ENCODE results near the gene DCK. TPM values are rescaled to one million over a fixed set of nuclear protein-coding genes. Genes with fewer than 3 reads are reported as not detected.

DCK gene
- total RNA-seq, 1 experiment from 2014 or later: 13.7 TPM

DNA sequence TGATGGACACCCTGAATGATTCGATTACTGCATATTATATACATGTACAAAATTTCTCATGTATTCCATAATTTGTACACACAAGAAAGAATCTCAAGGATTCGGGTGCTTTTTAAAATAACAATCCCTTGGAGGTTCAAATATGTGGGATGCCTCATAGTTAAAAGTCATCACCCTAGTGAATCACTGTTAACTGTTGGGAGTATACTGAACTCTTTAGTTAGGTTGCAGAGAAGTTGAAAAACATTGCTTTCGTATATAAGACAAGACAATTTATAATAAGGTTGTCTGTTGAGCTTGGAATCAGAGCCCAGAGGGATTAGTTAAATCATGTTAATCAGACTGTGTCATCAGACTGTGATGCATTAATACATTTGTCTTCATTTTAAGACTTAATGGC is 15.6 kb downstream of the DCK start:
- Histone ChIP-seq H3K4me1 (ENCODE audit: insufficient read depth, low read length) (peaks cover 2% of the 10 kb centered on the region; the same call in 1 of the 2 replicates), H2BK12ac (ENCODE audit: insufficient read length, low read depth, low read length) (no peak overlapping the region), H3K23me2 (ENCODE audit: insufficient read length, low read depth, low read length, poor library complexity, severe bottlenecking) (no peaks in the 10 kb centered on the region), H4K20me1 (ENCODE audit: control insufficient read depth, insufficient read depth, insufficient read length) (no peaks in the 10 kb centered on the region), H2BK15ac (ENCODE audit: low read depth, low read length) (no peak overlapping the region), H3K79me2 (ENCODE audit: insufficient read depth, low read length) (no peaks in the 10 kb centered on the region; the same call in 1 of the 2 replicates), H3K14ac (ENCODE audit: insufficient read depth, low read length) (no peak overlapping the region), H2BK120ac (ENCODE audit: low read depth, low read length, poor library complexity, severe bottlenecking) (no peak overlapping the region), H3K27me3 (ENCODE audit: insufficient read depth, low read length) (no peaks in the 10 kb centered on the region), H3K27ac (ENCODE audit: insufficient read length, low read depth, low read length) (no peak overlapping the region), H3K79me1 (ENCODE audit: insufficient read depth, low read depth, low read length, poor library complexity, severe bottlenecking) (peaks cover 5% of the 10 kb centered on the region), H4K91ac (ENCODE audit: insufficient read length, low read depth, low read length) (no peak overlapping the region), H3T11ph (ENCODE audit: low read length) (no peak overlapping the region), H3K9ac (ENCODE audit: extremely low read depth, insufficient read length, low read length) (no peak overlapping the region), H3K4me2 (ENCODE audit: insufficient read depth, insufficient read length, low read length) (no peak overlapping the region), H2AK5ac (ENCODE audit: insufficient read length, low read length) (no peak overlapping the region), H3K4ac (ENCODE audit: low read depth, low read length) (no peak overlapping the region), H2AFZ (ENCODE audit: low read length) (no peak overlapping the region), H3K18ac (ENCODE audit: insufficient read length, low read depth, low read length) (no peak overlapping the region), H4K5ac (ENCODE audit: insufficient read length, low read depth, low read length) (no peak overlapping the region), H4K8ac (replicated peaks; ENCODE audit: insufficient read length, low read depth, low read length) (no peak overlapping the region), H3K56ac (ENCODE audit: insufficient read length, low read depth, low read length) (no peak overlapping the region), H2BK20ac (ENCODE audit: low read depth, low read length, poor library complexity, severe bottlenecking) (no peak overlapping the region), H3K9me3 (ENCODE audit: control insufficient read depth, low read depth, low read length) (no peaks in the 10 kb centered on the region), H2BK5ac (ENCODE audit: insufficient read length, low read length) (no peak overlapping the region), H3K23ac (ENCODE audit: insufficient read length, low read depth, low read length) (no peak overlapping the region)
- peaks cover 19 to 20% of the 10 kb centered on the region in 2 experiments for H3K4me1 Mint-ChIP-seq
- H3K27ac Mint-ChIP-seq: no peak overlapping the region
- H3K9me3 Mint-ChIP-seq: peaks cover 18% of the 10 kb centered on the region in 2 experiments
- DNase-seq: no peak
- H3K36me3 Mint-ChIP-seq (ENCODE audit: insufficient read depth in 1 of 3, low read depth in 3 of 3): peaks cover 28 to 31% (median 30%) of the 10 kb centered on the region in 3 experiments
- H3K4me3 Mint-ChIP-seq: no peak overlapping the region
- TF ChIP-seq, protein P1, sequence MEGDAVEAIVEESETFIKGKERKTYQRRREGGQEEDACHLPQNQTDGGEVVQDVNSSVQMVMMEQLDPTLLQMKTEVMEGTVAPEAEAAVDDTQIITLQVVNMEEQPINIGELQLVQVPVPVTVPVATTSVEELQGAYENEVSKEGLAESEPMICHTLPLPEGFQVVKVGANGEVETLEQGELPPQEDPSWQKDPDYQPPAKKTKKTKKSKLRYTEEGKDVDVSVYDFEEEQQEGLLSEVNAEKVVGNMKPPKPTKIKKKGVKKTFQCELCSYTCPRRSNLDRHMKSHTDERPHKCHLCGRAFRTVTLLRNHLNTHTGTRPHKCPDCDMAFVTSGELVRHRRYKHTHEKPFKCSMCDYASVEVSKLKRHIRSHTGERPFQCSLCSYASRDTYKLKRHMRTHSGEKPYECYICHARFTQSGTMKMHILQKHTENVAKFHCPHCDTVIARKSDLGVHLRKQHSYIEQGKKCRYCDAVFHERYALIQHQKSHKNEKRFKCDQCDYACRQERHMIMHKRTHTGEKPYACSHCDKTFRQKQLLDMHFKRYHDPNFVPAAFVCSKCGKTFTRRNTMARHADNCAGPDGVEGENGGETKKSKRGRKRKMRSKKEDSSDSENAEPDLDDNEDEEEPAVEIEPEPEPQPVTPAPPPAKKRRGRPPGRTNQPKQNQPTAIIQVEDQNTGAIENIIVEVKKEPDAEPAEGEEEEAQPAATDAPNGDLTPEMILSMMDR (conservative IDR thresholded peaks at IDR 0.05): no peak
- WGBS (ENCODE audit: extremely low coverage, insufficient read length, low lambda C conversion rate): no CpG with 5 or more reads among the region's 3 CpGs
- no peaks in the 10 kb centered on the region for H3K27me3 Mint-ChIP-seq (ENCODE audit: low read depth)

Data from H9 (cell line).